Vagina (tissue), 2 donors: ENCODE results near the gene STK16. TPM values are rescaled to one million over a fixed set of nuclear protein-coding genes. Genes with fewer than 3 reads are reported as not detected.

Experiments
- DNase-seq, 2 donors: peaks; one replicate each; pipeline ENCODE4 v3.0.0-alpha.2; 2017; ENCODE audit errors: extremely low spot score in 2 of 2
- H3K27ac ChIP-seq: fragments of 200-600 bp; sonication (generic); one replicate; pipeline ENCODE4 v1.5.1; 2019
- H3K27me3 ChIP-seq: fragments of 200-600 bp; sonication (generic); one replicate; pipeline ENCODE4 v1.5.1; 2019
- H3K36me3 ChIP-seq, 2 donors: fragments of 200-600 bp; sonication (generic); one replicate each; pipeline ENCODE4 v1.5.1; 2017 to 2019
- H3K4me1 ChIP-seq: fragments of 200-600 bp; sonication (generic); one replicate; pipeline ENCODE4 v1.5.1; 2019
- H3K4me3 ChIP-seq, 2 donors: fragments of 200-600 bp; sonication (generic); 1 replicate in 1 of 2; 2 replicates in 1 of 2; pipeline ENCODE4 v1.5.1; 2016 to 2019
- H3K9me3 ChIP-seq: fragments of 200-600 bp; sonication (generic); one replicate; pipeline ENCODE4 v1.5.1; 2019
- CTCF ChIP-seq, 3 experiments: fragments of 450-650 bp in 2 of 3; fragments of 200-600 bp in 1 of 3; sonication (generic) in 1 of 3; IDR thresholded peaks; one replicate each; pipeline ENCODE4 v1.5.1; 2017 to 2019; ENCODE audit warnings: antibody characterized with exemption in 3 of 3, mild to moderate bottlenecking in 2 of 3, moderate library complexity in 2 of 3
- POLR2A ChIP-seq, 2 donors: fragments of 450-650 bp; IDR thresholded peaks; one replicate each; pipeline ENCODE4 v1.6.1; 2017; ENCODE audit warnings: antibody characterized with exemption in 2 of 2, mild to moderate bottlenecking in 2 of 2, moderate library complexity in 2 of 2
- POLR2AphosphoS5 ChIP-seq, 2 donors: sonication (generic); formaldehyde crosslinking; IDR thresholded peaks; one replicate each; pipeline ENCODE4 v1.9.0; 2017; ENCODE audit warnings: antibody characterized with exemption in 2 of 2, mild to moderate bottlenecking in 2 of 2, low read depth in 1 of 2; ENCODE audit not compliant: insufficient read depth in 1 of 2
- intact Hi-C: fragments of 100-400 bp; cut with DNase I; formaldehyde crosslinking; loops from one replicate; pipeline ENCODE4 v1.15.1; 2023
- total RNA-seq: library from RNA; depleted of rRNA; stranded (reverse); fragments of >200 nt; gene quantifications from one replicate; pipeline ENCODE4 v1.2.3, GENCODE V29; 2016

The STK16 gene
- total RNA-seq, 1 donor from 2014 or later = 12.8 TPM

GRCh38 chr2:219204425-219205164 lies 40.7 kb upstream of the STK16 start:
- TF ChIP-seq CTCF (IDR thresholded peaks at IDR 0.05) (no peak), POLR2A (IDR thresholded peaks at IDR 0.05) (no peak), POLR2AphosphoS5 (IDR thresholded peaks at IDR 0.05; ENCODE audit: insufficient read depth in 1 of 2, low read depth in 1 of 2) (no peak)
- H3K9me3 ChIP-seq = no peaks in the 10 kb centered on the region
- H3K36me3 ChIP-seq = peaks cover 0 to 8% of the 10 kb centered on the region in 2 donors
- no peak overlapping the region for H3K4me3 ChIP-seq
- no peak overlapping the region for H3K27ac ChIP-seq
- peak in 1 of 2 donors; percentile 77 for DNase-seq
- peaks cover 22% of the 10 kb centered on the region for H3K4me1 ChIP-seq
- intact Hi-C loops = no loop called here
- H3K27me3 ChIP-seq = no peaks in the 10 kb centered on the region

GRCh38 chr2:219205165-219205538 lies 40.1 kb upstream of the STK16 start:
- DNase-seq = peak in 1 of 2 donors; percentile 11
- H3K36me3 ChIP-seq = peaks cover 0 to 9% of the 10 kb centered on the region in 2 donors
- H3K4me3 ChIP-seq = no peak overlapping the region
- no peaks in the 10 kb centered on the region for H3K9me3 ChIP-seq
- H3K4me1 ChIP-seq = peaks cover 22% of the 10 kb centered on the region
- intact Hi-C loops = no loop called here
- no peaks in the 10 kb centered on the region for H3K27me3 ChIP-seq
- TF ChIP-seq POLR2AphosphoS5 (IDR thresholded peaks at IDR 0.05; ENCODE audit: insufficient read depth in 1 of 2, low read depth in 1 of 2) (no peak), CTCF (IDR thresholded peaks at IDR 0.05) (no peak), POLR2A (IDR thresholded peaks at IDR 0.05) (no peak)
- H3K27ac ChIP-seq = no peak overlapping the region

GRCh38 chr2:219205981-219206327 lies 39.3 kb upstream of the STK16 start:
- Histone ChIP-seq H3K4me1 (peaks cover 22% of the 10 kb centered on the region), H3K27ac (peak overlapping the region; percentile 97), H3K9me3 (no peaks in the 10 kb centered on the region), H3K4me3 (peak overlapping the region; percentile 63 to 79), H3K27me3 (no peaks in the 10 kb centered on the region), H3K36me3 (peaks cover 0 to 13% of the 10 kb centered on the region in 2 donors)
- DNase-seq = no peak
- intact Hi-C loops = no loop called here
- no peak for TF ChIP-seq POLR2A (IDR thresholded peaks at IDR 0.05)
- TF ChIP-seq CTCF (IDR thresholded peaks at IDR 0.05) = no peak
- no peak for TF ChIP-seq POLR2AphosphoS5 (IDR thresholded peaks at IDR 0.05; ENCODE audit: insufficient read depth in 1 of 2, low read depth in 1 of 2)

DNA sequence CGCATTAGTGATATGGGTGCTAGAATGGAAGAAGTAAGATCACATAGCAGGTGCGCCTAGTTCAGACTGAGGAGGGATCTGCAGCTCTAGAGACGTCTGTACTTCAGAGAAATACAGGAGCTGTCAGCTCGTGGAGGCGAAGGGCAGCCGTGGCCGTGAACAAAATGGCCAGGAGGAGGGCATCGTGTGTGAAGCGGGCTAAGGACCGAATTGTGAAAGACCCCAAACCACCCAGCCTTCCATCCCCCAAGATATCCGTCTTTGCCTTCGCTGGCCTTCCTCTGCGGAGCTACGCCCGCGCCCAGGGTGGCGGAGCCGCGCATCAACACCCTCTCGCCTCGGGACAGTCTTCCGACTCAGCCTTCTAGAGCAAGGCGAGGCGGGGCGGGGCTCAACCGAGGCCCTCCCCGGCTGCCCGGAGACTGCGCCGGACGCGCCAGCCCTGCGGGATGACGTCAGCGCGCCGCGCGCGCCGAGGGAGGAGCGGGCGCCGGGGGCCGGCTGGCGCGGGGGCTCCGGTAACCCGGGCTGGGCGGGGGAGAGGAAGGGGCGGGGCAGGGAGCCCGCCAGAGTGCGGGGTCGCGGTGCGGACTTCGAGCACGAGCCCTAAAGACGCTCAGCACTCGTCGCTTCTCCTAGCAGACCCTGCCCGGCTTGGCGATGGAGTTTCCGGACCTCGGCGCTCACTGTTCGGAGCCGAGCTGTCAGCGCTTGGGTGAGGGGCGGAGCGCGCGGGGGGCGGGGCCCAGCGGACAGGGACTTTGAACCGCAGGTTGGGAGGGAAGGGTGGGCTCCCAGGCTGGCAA lies 38.7 kb upstream of the STK16 start, which contains the start of gene ZFAND2B:
Gene ZFAND2B (plus strand): TSS at position 455 of the 806 bp plus-strand sequence. CDS start 206 bp downstream, at position 661.
- H3K27me3 ChIP-seq = no peaks in the 10 kb centered on the region
- peaks cover 0 to 13% of the 10 kb centered on the region in 2 donors for H3K36me3 ChIP-seq
- H3K9me3 ChIP-seq = no peaks in the 10 kb centered on the region
- H3K4me3 ChIP-seq = peak within 1 kb of the TSS; percentile 63 to 79
- DNase-seq = peak in 1 of 2 donors; percentile 95
- TF ChIP-seq POLR2A (IDR thresholded peaks at IDR 0.05) = peak; percentile 96
- peak; percentile 75 to 97 for TF ChIP-seq POLR2AphosphoS5 (IDR thresholded peaks at IDR 0.05; ENCODE audit: insufficient read depth in 1 of 2, low read depth in 1 of 2)
- TF ChIP-seq CTCF (IDR thresholded peaks at IDR 0.05) = peak in 1 of 3 experiments; percentile 30
- peaks cover 22% of the 10 kb centered on the region for H3K4me1 ChIP-seq
- H3K27ac ChIP-seq = peak within 1 kb of the TSS; percentile 97
- intact Hi-C loops = no loop called here
